ENCODE measurements around the gene COL4A1. TPM values are rescaled to one million over a fixed set of nuclear protein-coding genes. Genes with fewer than 3 reads are reported as not detected.
"Not testable (repeated sequence)": the region's sequence is repeated elsewhere in the genome, so short reads cannot be mapped to it uniquely, and the experiment has no call there.

The COL4A1 gene
- total RNA-seq, 1 experiment from 2014 or later: 207 TPM

- DNase-seq (ENCODE audit: low read depth): no peak
Measured at GRCh38 chr13:110115591-110115990, 191.4 kb downstream of the COL4A1 start.

GRCh38 chr13:110114316-110114715, 192.6 kb downstream of the COL4A1 start:
- DNase-seq (ENCODE audit: low read depth): no peak

- peak; percentile 35 for DNase-seq (ENCODE audit: low read depth)
Measured at GRCh38 chr13:110113284-110113764, 193.6 kb downstream of the COL4A1 start.

GRCh38 chr13:110112379-110112778, 194.6 kb downstream of the COL4A1 start:
- DNase-seq (ENCODE audit: low read depth): not testable (repeated sequence)

GRCh38 chr13:110110783-110111182, 196.2 kb downstream of the COL4A1 start:
- no peak for DNase-seq (ENCODE audit: low read depth)

- peak; percentile 22 for DNase-seq (ENCODE audit: low read depth)
Measured at GRCh38 chr13:110109910-110110309, 197.0 kb downstream of the COL4A1 start.

- DNase-seq (ENCODE audit: low read depth): no peak
Measured at GRCh38 chr13:110109140-110109783, 197.7 kb downstream of the COL4A1 start.

- peak; percentile 66 for DNase-seq (ENCODE audit: low read depth)
Measured at GRCh38 chr13:110108348-110109139, 198.4 kb downstream of the COL4A1 start.

- DNase-seq (ENCODE audit: low read depth): no peak
Measured at GRCh38 chr13:110107568-110108347, 199.2 kb downstream of the COL4A1 start.

GRCh38 chr13:110106726-110107125, 200.2 kb downstream of the COL4A1 start:
- DNase-seq (ENCODE audit: low read depth): no peak

- DNase-seq (ENCODE audit: low read depth): no peak
Measured at GRCh38 chr13:110105136-110105535, 201.8 kb downstream of the COL4A1 start.

- no peak for DNase-seq (ENCODE audit: low read depth)
Measured at GRCh38 chr13:110103534-110103933, 203.4 kb downstream of the COL4A1 start.

GRCh38 chr13:110103026-110103425, 203.9 kb downstream of the COL4A1 start:
- DNase-seq (ENCODE audit: low read depth): no peak

- no peak for DNase-seq (ENCODE audit: low read depth)
Measured at GRCh38 chr13:110102053-110102452, 204.9 kb downstream of the COL4A1 start.

GRCh38 chr13:110099922-110100321, 207.0 kb downstream of the COL4A1 start:
- no peak for DNase-seq (ENCODE audit: low read depth)

Other genes with a start within 250 kb of the COL4A1 start
- 181 and 212 TPM in 2 replicates for gene COL4A2, start 127 bp upstream of the COL4A1 start, total RNA-seq (2014; rRNA removed; shearing (Covaris generic))

Data from RPMI7951 (cell line).